ENCODE results near the gene EVA1C.
"Not testable (repeated sequence)": the region's sequence is repeated elsewhere in the genome, so short reads cannot be mapped to it uniquely, and the experiment has no call there.

Gene EVA1C

GRCh38 chr21:32424674-32425073, 12.2 kb downstream of the EVA1C start:
- DNase-seq (ENCODE audit: low read depth), result no peak

GRCh38 chr21:32425628-32426027, 13.1 kb downstream of the EVA1C start:
- DNase-seq (ENCODE audit: low read depth), result no peak

GRCh38 chr21:32426066-32426465, 13.6 kb downstream of the EVA1C start:
- no peak for DNase-seq (ENCODE audit: low read depth)

- DNase-seq (ENCODE audit: low read depth), result no peak
Measured at GRCh38 chr21:32426592-32427051, 14.1 kb downstream of the EVA1C start.

- no peak for DNase-seq (ENCODE audit: low read depth)
Measured at GRCh38 chr21:32427958-32428623, 15.6 kb downstream of the EVA1C start.

- DNase-seq (ENCODE audit: low read depth), result not testable (repeated sequence)
Measured at GRCh38 chr21:32432982-32433660, 20.6 kb downstream of the EVA1C start.

- DNase-seq (ENCODE audit: low read depth), result no peak
Measured at GRCh38 chr21:32437729-32438128, 25.2 kb downstream of the EVA1C start.

- DNase-seq (ENCODE audit: low read depth), result no peak
Measured at GRCh38 chr21:32442566-32443318, 30.2 kb downstream of the EVA1C start.

- no peak for DNase-seq (ENCODE audit: low read depth)
Measured at GRCh38 chr21:32445101-32445500, 32.6 kb downstream of the EVA1C start.

GRCh38 chr21:32446440-32446839, 33.9 kb downstream of the EVA1C start:
- not testable (repeated sequence) for DNase-seq (ENCODE audit: low read depth)

- no peak for DNase-seq (ENCODE audit: low read depth)
Measured at GRCh38 chr21:32447224-32447623, 34.7 kb downstream of the EVA1C start.

- no peak for DNase-seq (ENCODE audit: low read depth)
Measured at GRCh38 chr21:32448803-32449594, 36.5 kb downstream of the EVA1C start.

GRCh38 chr21:32450881-32451701, 38.6 kb downstream of the EVA1C start:
- not testable (repeated sequence) for DNase-seq (ENCODE audit: low read depth)

- DNase-seq (ENCODE audit: low read depth), result not testable (repeated sequence)
Measured at GRCh38 chr21:32452191-32452590, 39.7 kb downstream of the EVA1C start.

- no peak for DNase-seq (ENCODE audit: low read depth)
Measured at GRCh38 chr21:32452641-32453040, 40.1 kb downstream of the EVA1C start.

- no peak for DNase-seq (ENCODE audit: low read depth)
Measured at GRCh38 chr21:32455548-32455947, 43.0 kb downstream of the EVA1C start.

- no peak for DNase-seq (ENCODE audit: low read depth)
Measured at GRCh38 chr21:32456497-32456918, 44.0 kb downstream of the EVA1C start.

GRCh38 chr21:32457360-32457840, 44.9 kb downstream of the EVA1C start:
- DNase-seq (ENCODE audit: low read depth), result no peak

- DNase-seq (ENCODE audit: low read depth), result no peak
Measured at GRCh38 chr21:32457962-32458361, 45.5 kb downstream of the EVA1C start.

GRCh38 chr21:32459972-32460371, 47.5 kb downstream of the EVA1C start:
- no peak for DNase-seq (ENCODE audit: low read depth)

- DNase-seq (ENCODE audit: low read depth), result no peak
Measured at GRCh38 chr21:32461503-32461902, 49.0 kb downstream of the EVA1C start.
